Measurements from ENCODE around the gene COL15A1. TPM values are rescaled to one million over a fixed set of nuclear protein-coding genes. Genes with fewer than 3 reads are reported as not detected.

Gene COL15A1
- total RNA-seq, 1 experiment from 2014 or later, result not detected

GRCh38 chr9:99106044-99106375 lies 162.3 kb downstream of the COL15A1 start:
- H3K9ac ChIP-seq (ENCODE audit: extremely low read depth, insufficient read length, low read length), result peak overlapping the region; percentile 77
- H3K4ac ChIP-seq (ENCODE audit: low read depth, low read length), result no peak overlapping the region
- no peak for TF ChIP-seq CTCF (conservative IDR thresholded peaks at IDR 0.05)
- H3K27me3 ChIP-seq (ENCODE audit: insufficient read depth, low read length), result no peaks in the 10 kb centered on the region
- no peak overlapping the region for H4K5ac ChIP-seq (ENCODE audit: insufficient read length, low read depth, low read length)
- H3K36me3 Mint-ChIP-seq (ENCODE audit: insufficient read depth in 1 of 3, low read depth in 3 of 3), result no peaks in the 10 kb centered on the region
- peaks cover 21% of the 10 kb centered on the region; the same call in 1 of the 2 replicates for H3K79me2 ChIP-seq (ENCODE audit: insufficient read depth, low read length)
- no CpG with 5 or more reads among the region's 9 CpGs for WGBS (ENCODE audit: extremely low coverage, insufficient read length, low lambda C conversion rate)
- no peaks in the 10 kb centered on the region for H4K20me1 ChIP-seq (ENCODE audit: control insufficient read depth, insufficient read depth, insufficient read length)
- H3K4me3 Mint-ChIP-seq, result peak overlapping the region; percentile 73 to 82
- no peak overlapping the region for H3T11ph ChIP-seq (ENCODE audit: low read length)
- no peak overlapping the region for H2BK120ac ChIP-seq (ENCODE audit: low read depth, low read length, poor library complexity, severe bottlenecking)
- peaks cover 9% of the 10 kb centered on the region for H3K79me1 ChIP-seq (ENCODE audit: insufficient read depth, low read depth, low read length, poor library complexity, severe bottlenecking)
- no peak overlapping the region; a peak in 1 of 7 replicates for H3K27ac Mint-ChIP-seq
- no peak for DNase-seq
- H3K23ac ChIP-seq (ENCODE audit: insufficient read length, low read depth, low read length), result no peak overlapping the region
- no peaks in the 10 kb centered on the region for H3K9me3 ChIP-seq (ENCODE audit: control insufficient read depth, low read depth, low read length)
- H4K91ac ChIP-seq (ENCODE audit: insufficient read length, low read depth, low read length), result no peak overlapping the region
- peaks cover 35 to 36% of the 10 kb centered on the region in 2 experiments for H3K4me1 Mint-ChIP-seq
- no peak overlapping the region for H2BK5ac ChIP-seq (ENCODE audit: insufficient read length, low read length)
- H3K4me1 ChIP-seq (ENCODE audit: insufficient read depth, low read length), result no peaks in the 10 kb centered on the region
- H3K18ac ChIP-seq (ENCODE audit: insufficient read length, low read depth, low read length), result peak overlapping the region; percentile 75
- H3K56ac ChIP-seq (ENCODE audit: insufficient read length, low read depth, low read length), result no peak overlapping the region
- no peak overlapping the region for H2BK20ac ChIP-seq (ENCODE audit: low read depth, low read length, poor library complexity, severe bottlenecking)
- H3K4me2 ChIP-seq (ENCODE audit: insufficient read depth, insufficient read length, low read length), result peak overlapping the region; percentile 91
- no peak overlapping the region for H2BK15ac ChIP-seq (ENCODE audit: low read depth, low read length)
- no peak overlapping the region for H3K27ac ChIP-seq (ENCODE audit: insufficient read length, low read depth, low read length)
- peaks cover 21% of the 10 kb centered on the region for H3K27me3 Mint-ChIP-seq (ENCODE audit: low read depth)
- no peak overlapping the region for H4K8ac ChIP-seq (replicated peaks; ENCODE audit: insufficient read length, low read depth, low read length)
- H3K14ac ChIP-seq (ENCODE audit: insufficient read depth, low read length), result no peak overlapping the region
- no peaks in the 10 kb centered on the region for H3K9me3 Mint-ChIP-seq
- H3K23me2 ChIP-seq (ENCODE audit: insufficient read length, low read depth, low read length, poor library complexity, severe bottlenecking), result peaks cover 14% of the 10 kb centered on the region
- no peak overlapping the region for H2AFZ ChIP-seq (ENCODE audit: low read length)
- no peak overlapping the region for H2BK12ac ChIP-seq (ENCODE audit: insufficient read length, low read depth, low read length)
- H2AK5ac ChIP-seq (ENCODE audit: insufficient read length, low read length), result no peak overlapping the region
